ENCODE measurements around the gene MAP3K20. TPM values are rescaled to one million over a fixed set of nuclear protein-coding genes. Genes with fewer than 3 reads are reported as not detected.
"Not testable (repeated sequence)": the region's sequence is repeated elsewhere in the genome, so short reads cannot be mapped to it uniquely, and the experiment has no call there.

The MAP3K20 gene
- total RNA-seq, 6 donors from 2014 or later: 16.3 to 41.7 (median 34.7) TPM

GRCh38 chr2:173124441-173124840, 48.8 kb downstream of the MAP3K20 start:
- no peak for TF ChIP-seq CTCF (IDR thresholded peaks at IDR 0.05)
- no peak for TF ChIP-seq POLR2AphosphoS5 (IDR thresholded peaks at IDR 0.05)
- no peak for TF ChIP-seq POLR2A (IDR thresholded peaks at IDR 0.05)
- no peak for TF ChIP-seq EP300 (IDR thresholded peaks at IDR 0.05)
- WGBS, 2 donors: 77 to 79% methylated on average over 3 of the region's 3 CpGs
- Histone ChIP-seq H3K36me3 (no peaks in the 10 kb centered on the region), H3K4me1 (peaks cover 0 to 8% (median 5%) of the 10 kb centered on the region in 4 donors), H3K27me3 (no peaks in the 10 kb centered on the region), H3K27ac (no peak overlapping the region), H3K4me3 (no peak overlapping the region), H3K9me3 (no peaks in the 10 kb centered on the region)
- ATAC-seq (ENCODE audit: low FRiP score in 2 of 2) (no peak), DNase-seq (no peak)

- ATAC-seq (ENCODE audit: low FRiP score in 2 of 2) (no peak), DNase-seq (no peak)
- Histone ChIP-seq H3K4me3 (no peak overlapping the region), H3K4me1 (peaks cover 0 to 11% (median 4%) of the 10 kb centered on the region in 4 donors), H3K27me3 (no peaks in the 10 kb centered on the region), H3K9me3 (no peaks in the 10 kb centered on the region), H3K27ac (no peak overlapping the region), H3K36me3 (no peaks in the 10 kb centered on the region)
- TF ChIP-seq POLR2A (IDR thresholded peaks at IDR 0.05) (no peak), EP300 (IDR thresholded peaks at IDR 0.05) (no peak), POLR2AphosphoS5 (IDR thresholded peaks at IDR 0.05) (no peak), CTCF (IDR thresholded peaks at IDR 0.05) (no peak)
- WGBS, 2 donors: 59 to 70% methylated on average over 1 of the region's 1 CpG
Measured at GRCh38 chr2:173126819-173127218, 51.2 kb downstream of the MAP3K20 start.

- not testable (repeated sequence) for DNase-seq; H3K4me3 ChIP-seq; H3K36me3 ChIP-seq; H3K9me3 ChIP-seq; H3K27ac ChIP-seq; ATAC-seq (ENCODE audit: low FRiP score in 2 of 2); H3K27me3 ChIP-seq
- H3K4me1 ChIP-seq: peaks cover 2 to 11% (median 6%) of the 10 kb centered on the region in 4 donors
- 82 to 99% methylated on average over 5 of the region's 5 CpGs for WGBS, 2 donors
Measured at GRCh38 chr2:173128132-173128531, 52.5 kb downstream of the MAP3K20 start.

GRCh38 chr2:173130496-173131465, 55.1 kb downstream of the MAP3K20 start:
- no peak for DNase-seq

More at GRCh38 chr2:173130496-173131465, 55.1 kb downstream of the MAP3K20 start:
- Histone ChIP-seq H3K4me3 (no peak overlapping the region), H3K36me3 (no peaks in the 10 kb centered on the region), H3K4me1 (peaks cover 2 to 12% (median 5%) of the 10 kb centered on the region in 4 donors), H3K27me3 (no peaks in the 10 kb centered on the region), H3K27ac (no peak overlapping the region), H3K9me3 (no peaks in the 10 kb centered on the region)
- no peak for TF ChIP-seq POLR2AphosphoS5 (IDR thresholded peaks at IDR 0.05)
- no peak for TF ChIP-seq POLR2A (IDR thresholded peaks at IDR 0.05)
- TF ChIP-seq CTCF (IDR thresholded peaks at IDR 0.05): no peak
- no peak for TF ChIP-seq EP300 (IDR thresholded peaks at IDR 0.05)
- ATAC-seq (ENCODE audit: low FRiP score in 2 of 2): no peak
- 62 to 66% methylated on average over 6 of the region's 6 CpGs for WGBS, 2 donors
